ENCODE results near the gene SLC6A8. TPM values are rescaled to one million over a fixed set of nuclear protein-coding genes. Genes with fewer than 3 reads are reported as not detected.

SLC6A8 gene
- total and polyA plus RNA-seq, 2 experiments from 2014 or later, result 29.0 to 35.8 TPM

DNA sequence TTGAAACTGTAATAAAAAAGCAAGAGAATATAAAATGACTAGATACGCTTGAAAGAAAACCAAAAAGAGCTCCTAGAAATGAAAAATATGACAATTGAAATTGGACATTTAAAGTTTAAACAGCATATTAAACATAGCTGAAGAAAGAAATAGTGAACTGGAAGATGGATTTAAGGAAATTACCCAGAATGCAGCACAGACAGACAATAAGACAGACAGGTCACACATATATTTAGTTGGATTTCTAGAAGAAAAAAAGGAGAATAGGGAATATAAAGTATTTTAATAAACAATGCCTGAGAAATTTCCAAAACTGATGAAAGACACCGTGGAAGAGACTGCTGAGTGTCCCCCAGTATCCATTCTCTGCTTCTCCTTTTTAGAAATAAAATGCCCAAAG is 34.2 kb upstream of the SLC6A8 start:
- Histone ChIP-seq H3K27me3 (peaks cover 3% of the 10 kb centered on the region), H3K4me1 (ENCODE audit: low read depth) (no peaks in the 10 kb centered on the region), H3K36me3 (no peaks in the 10 kb centered on the region), H3K4me3 (no peak overlapping the region), H3K9me3 (ENCODE audit: low read depth) (no peaks in the 10 kb centered on the region), H3K27ac (no peak overlapping the region)
- no peak for DNase-seq (ENCODE audit: low read depth in 1 of 2, low spot score in 1 of 2)
- TF ChIP-seq, protein P1, sequence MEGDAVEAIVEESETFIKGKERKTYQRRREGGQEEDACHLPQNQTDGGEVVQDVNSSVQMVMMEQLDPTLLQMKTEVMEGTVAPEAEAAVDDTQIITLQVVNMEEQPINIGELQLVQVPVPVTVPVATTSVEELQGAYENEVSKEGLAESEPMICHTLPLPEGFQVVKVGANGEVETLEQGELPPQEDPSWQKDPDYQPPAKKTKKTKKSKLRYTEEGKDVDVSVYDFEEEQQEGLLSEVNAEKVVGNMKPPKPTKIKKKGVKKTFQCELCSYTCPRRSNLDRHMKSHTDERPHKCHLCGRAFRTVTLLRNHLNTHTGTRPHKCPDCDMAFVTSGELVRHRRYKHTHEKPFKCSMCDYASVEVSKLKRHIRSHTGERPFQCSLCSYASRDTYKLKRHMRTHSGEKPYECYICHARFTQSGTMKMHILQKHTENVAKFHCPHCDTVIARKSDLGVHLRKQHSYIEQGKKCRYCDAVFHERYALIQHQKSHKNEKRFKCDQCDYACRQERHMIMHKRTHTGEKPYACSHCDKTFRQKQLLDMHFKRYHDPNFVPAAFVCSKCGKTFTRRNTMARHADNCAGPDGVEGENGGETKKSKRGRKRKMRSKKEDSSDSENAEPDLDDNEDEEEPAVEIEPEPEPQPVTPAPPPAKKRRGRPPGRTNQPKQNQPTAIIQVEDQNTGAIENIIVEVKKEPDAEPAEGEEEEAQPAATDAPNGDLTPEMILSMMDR (IDR thresholded peaks at IDR 0.05; ENCODE audit: low read depth, low read length), result no peak

DNA sequence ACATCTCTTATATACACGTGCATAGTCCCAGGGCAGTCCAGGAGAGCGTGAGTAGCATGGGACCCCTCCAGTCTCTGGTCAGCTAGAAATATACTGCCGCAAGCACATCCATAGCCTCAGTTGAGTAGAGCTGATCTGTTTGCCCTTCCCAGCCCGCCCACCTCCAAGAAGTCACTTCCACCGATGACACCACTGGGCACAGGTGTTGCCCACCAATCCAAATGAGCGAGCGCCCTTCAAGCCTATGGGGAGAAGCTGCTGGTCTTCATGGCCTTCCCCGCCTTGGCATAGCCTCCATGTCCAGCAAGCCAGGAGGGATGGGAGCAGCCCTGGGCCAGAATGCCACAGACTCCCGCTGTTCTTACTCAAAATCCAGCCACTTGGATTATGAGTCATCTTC is 30.6 kb upstream of the SLC6A8 start:
- no peaks in the 10 kb centered on the region for H3K4me1 ChIP-seq (ENCODE audit: low read depth)
- peaks cover 9% of the 10 kb centered on the region for H3K27me3 ChIP-seq
- H3K27ac ChIP-seq, result no peak overlapping the region
- no peaks in the 10 kb centered on the region for H3K36me3 ChIP-seq
- DNase-seq (ENCODE audit: low read depth in 1 of 2, low spot score in 1 of 2), result no peak
- TF ChIP-seq, protein P1 (IDR thresholded peaks at IDR 0.05; ENCODE audit: low read depth, low read length), result no peak
- H3K9me3 ChIP-seq (ENCODE audit: low read depth), result no peaks in the 10 kb centered on the region
- no peak overlapping the region for H3K4me3 ChIP-seq

DNA sequence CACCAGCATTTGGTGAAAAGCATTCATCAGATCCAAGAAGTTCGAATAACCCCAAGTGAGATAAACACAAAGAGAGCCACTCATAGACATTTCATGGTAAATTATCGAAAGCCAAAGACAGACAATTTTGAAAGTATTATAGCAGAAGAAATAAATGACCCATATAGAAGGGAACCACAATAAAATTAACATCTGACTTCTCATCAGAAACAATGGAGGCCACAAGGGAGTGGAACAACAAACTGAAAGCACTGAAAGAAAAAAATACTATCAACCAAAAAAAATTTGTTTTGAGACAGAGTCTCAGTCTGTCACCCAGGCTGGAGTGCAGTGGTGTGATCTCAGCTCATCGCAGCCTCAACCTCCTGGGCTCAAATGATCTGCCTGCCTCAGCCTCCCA is 28.5 kb upstream of the SLC6A8 start:
- TF ChIP-seq, protein P1 (IDR thresholded peaks at IDR 0.05; ENCODE audit: low read depth, low read length), result no peak
- no peak overlapping the region for H3K27ac ChIP-seq
- H3K36me3 ChIP-seq, result no peaks in the 10 kb centered on the region
- no peaks in the 10 kb centered on the region for H3K4me1 ChIP-seq (ENCODE audit: low read depth)
- no peak for DNase-seq (ENCODE audit: low read depth in 1 of 2, low spot score in 1 of 2)
- H3K27me3 ChIP-seq, result peaks cover 26% of the 10 kb centered on the region
- H3K4me3 ChIP-seq, result no peak overlapping the region
- no peaks in the 10 kb centered on the region for H3K9me3 ChIP-seq (ENCODE audit: low read depth)

DNA sequence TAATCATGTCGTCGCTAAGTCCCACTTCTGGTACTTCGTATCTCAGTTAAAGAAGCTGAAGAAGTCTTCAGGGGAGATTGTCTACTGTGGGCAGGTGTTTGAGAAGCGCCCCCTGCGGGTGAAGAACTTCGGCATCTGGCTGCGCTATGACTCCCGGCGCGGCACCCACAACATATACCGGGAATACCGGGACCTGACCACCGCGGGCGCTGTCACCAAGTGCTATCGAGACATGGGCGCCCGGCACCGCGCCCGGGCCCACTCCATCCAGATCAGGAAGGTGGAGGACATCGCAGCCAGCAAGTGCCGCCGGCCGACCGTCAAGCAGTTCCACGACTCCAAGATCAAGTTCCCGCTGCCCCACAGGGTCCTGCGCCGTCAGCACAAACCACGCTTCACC is 25.5 kb upstream of the SLC6A8 start:
- Histone ChIP-seq H3K27me3 (peaks cover 29% of the 10 kb centered on the region), H3K27ac (no peak overlapping the region), H3K4me3 (no peak overlapping the region), H3K4me1 (ENCODE audit: low read depth) (no peaks in the 10 kb centered on the region), H3K9me3 (ENCODE audit: low read depth) (no peaks in the 10 kb centered on the region), H3K36me3 (no peaks in the 10 kb centered on the region)
- peak; percentile 33 to 49 for DNase-seq (ENCODE audit: low read depth in 1 of 2, low spot score in 1 of 2)
- TF ChIP-seq, protein P1 (IDR thresholded peaks at IDR 0.05; ENCODE audit: low read depth, low read length), result peak; percentile 42

DNA sequence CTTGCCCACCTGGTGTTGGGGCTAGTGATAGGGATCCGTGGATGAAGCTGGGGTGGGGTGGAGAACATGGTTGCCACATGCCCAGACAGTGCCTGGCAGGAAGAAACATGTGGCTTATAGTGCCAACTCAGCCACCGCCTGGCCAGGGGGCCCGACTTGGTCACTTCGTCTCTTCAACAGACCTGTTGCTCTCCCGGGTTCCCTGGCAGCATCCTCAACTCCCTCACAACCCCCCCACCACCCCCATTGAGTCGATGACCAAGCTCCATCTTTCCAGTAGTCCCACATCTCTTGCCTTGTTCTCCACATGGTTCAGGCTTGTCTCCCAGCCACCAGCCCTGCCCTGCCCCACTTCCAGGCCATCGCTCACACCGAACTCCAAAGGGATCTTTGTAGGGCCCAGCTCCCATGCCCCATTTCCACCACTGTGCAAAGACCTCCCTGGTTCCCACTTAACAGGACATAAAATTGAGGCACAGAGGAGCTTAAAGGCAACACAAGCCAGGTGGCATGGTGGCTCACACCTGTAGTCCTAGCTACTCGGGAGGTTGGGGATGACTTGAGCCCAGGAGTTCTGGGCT is 21.9 kb upstream of the SLC6A8 start:
- no peak for DNase-seq (ENCODE audit: low read depth in 1 of 2, low spot score in 1 of 2)
- no peaks in the 10 kb centered on the region for H3K4me1 ChIP-seq (ENCODE audit: low read depth)
- TF ChIP-seq, protein P1 (IDR thresholded peaks at IDR 0.05; ENCODE audit: low read depth, low read length), result no peak
- H3K36me3 ChIP-seq, result no peaks in the 10 kb centered on the region
- no peak overlapping the region for H3K4me3 ChIP-seq
- no peak overlapping the region for H3K27ac ChIP-seq
- no peaks in the 10 kb centered on the region for H3K9me3 ChIP-seq (ENCODE audit: low read depth)
- peaks cover 29% of the 10 kb centered on the region for H3K27me3 ChIP-seq
